ENCODE measurements around the gene LSM7. TPM values are rescaled to one million over a fixed set of nuclear protein-coding genes. Genes with fewer than 3 reads are reported as not detected.
A peak's percentile ranks its signal among the peaks of the same experiment; 100 is the strongest.

Gene LSM7
- total RNA-seq, 1 experiment from 2014 or later: 97.3 TPM

GRCh38 chr19:2273356-2274184 is 54.8 kb downstream of the LSM7 start:
- Histone ChIP-seq H3K36me3 (ENCODE audit: control insufficient read depth, insufficient read depth, low read length) (peaks cover 7% of the 10 kb centered on the region; the same call in 1 of the 2 replicates), H3K27me3 (ENCODE audit: control insufficient read depth, insufficient read depth, low read length) (no peaks in the 10 kb centered on the region), H3K27ac (ENCODE audit: low read length) (peak overlapping the region; percentile 72), H3K4me3 (ENCODE audit: low read depth in 2 of 2, low read length in 2 of 2) (peak overlapping the region; percentile 71 to 89), H3K9me3 (ENCODE audit: control insufficient read depth, insufficient read depth, low read depth, low read length) (no peaks in the 10 kb centered on the region), H3K4me1 (ENCODE audit: control insufficient read depth, insufficient read depth, low read length) (peaks cover 6% of the 10 kb centered on the region)
- ATAC-seq: peak; percentile 70
- no peak for DNase-seq (ENCODE audit: low read depth, low spot score)
- no TSS peak for BruUV-seq (replicated peaks)
- in situ Hi-C loops (cut with HindIII; ENCODE audit: low pct_unique_long_range_greater_than_20kb, low sequenced_read_pairs) (no loop called here), intact Hi-C loops (cut with micrococcal nuclease; ENCODE audit: unreplicated experiment) (loop anchor here (2.0 kb wide), 1 partner anchor 37 kb away; the partner anchor contains the start of genes PLEKHJ1 and SF3A2)
- peak; percentile 95 for TF ChIP-seq CTCF (IDR thresholded peaks at IDR 0.05)
- TF ChIP-seq REST (IDR thresholded peaks at IDR 0.05; ENCODE audit: insufficient read depth in 1 of 2, low read depth in 2 of 2, low read length in 1 of 2): no peak
- 0 out of 2 replicates have a peak, but pooled peaks have one; percentile 59 for TF ChIP-seq SIN3A (IDR thresholded peaks at IDR 0.05; ENCODE audit: borderline replicate concordance, insufficient read depth, low read depth, low read length)
- no peak for TF ChIP-seq TCF7L2 (IDR thresholded peaks at IDR 0.05; ENCODE audit: low read depth, low read length)
- peak; percentile 37; the same call in 1 of the 2 replicates for TF ChIP-seq POLR2AphosphoS5 (IDR thresholded peaks at IDR 0.05; ENCODE audit: low read depth, low read length)
- ChIA-PET POLR2A (no interaction called here), CTCF (no interaction called here)

Other genes with a start within 250 kb of the LSM7 start
- gene MOB3A, start 232.3 kb downstream of the LSM7 start, total RNA-seq (2021; ENCODE audit: unreplicated experiment): 36.3 TPM
- gene IZUMO4, start 231.7 kb downstream of the LSM7 start, total RNA-seq (2021; ENCODE audit: unreplicated experiment): 5.4 TPM
- 167 TPM for gene AP3D1, start 177.0 kb downstream of the LSM7 start, total RNA-seq (2021; ENCODE audit: unreplicated experiment)
- gene DOT1L, start 164.7 kb downstream of the LSM7 start, total RNA-seq (2021; ENCODE audit: unreplicated experiment): 27.3 TPM
- gene PLEKHJ1, start 92.3 kb downstream of the LSM7 start, total RNA-seq (2021; ENCODE audit: unreplicated experiment): 78.6 TPM
- 103 TPM for gene SF3A2, start 91.8 kb downstream of the LSM7 start, total RNA-seq (2021; ENCODE audit: unreplicated experiment)
- 21.9 TPM for gene AMH, start 79.3 kb downstream of the LSM7 start, total RNA-seq (2021; ENCODE audit: unreplicated experiment)
- gene JSRP1, start 72.2 kb downstream of the LSM7 start, total RNA-seq (2021; ENCODE audit: unreplicated experiment): 0.51 TPM
- not detected for gene PEAK3, start 46.4 kb downstream of the LSM7 start, total RNA-seq (2021; ENCODE audit: unreplicated experiment)
- gene LINGO3, start 20.4 kb downstream of the LSM7 start, total RNA-seq (2021; ENCODE audit: unreplicated experiment): 0.13 TPM
- gene SPPL2B, start 98 bp upstream of the LSM7 start, total RNA-seq (2021; ENCODE audit: unreplicated experiment): 76.0 TPM
- gene TMPRSS9, start 31.7 kb upstream of the LSM7 start, total RNA-seq (2021; ENCODE audit: unreplicated experiment): 0.23 TPM
- gene TIMM13, start 99.0 kb upstream of the LSM7 start, total RNA-seq (2021; ENCODE audit: unreplicated experiment): 128 TPM
- gene LMNB2, start 128.4 kb upstream of the LSM7 start, total RNA-seq (2021; ENCODE audit: unreplicated experiment): 159 TPM
- gene GADD45B, start 147.5 kb upstream of the LSM7 start, total RNA-seq (2021; ENCODE audit: unreplicated experiment): 56.2 TPM

Data from Panc1 (cell line).